HCT116 (cell line): ENCODE results near the gene EGLN3.

Source experiments
- EZH2 ChIP-seq: fragments of 200-600 bp; sonication (generic); IDR thresholded peaks from 2 replicates; pipeline ENCODE4 v1.6.1; 2017; ENCODE audit warnings: antibody characterized with exemption, mixed run types
- SIN3A ChIP-seq: IDR thresholded peaks from 2 replicates; pipeline ENCODE4 v1.6.1; 2012; ENCODE audit warnings: low read depth
- SP1 ChIP-seq: IDR thresholded peaks from 2 replicates; pipeline ENCODE4 v1.6.1; 2012; ENCODE audit warnings: low read depth
- TF ChIP-seq, protein P1 (sequence below): IDR thresholded peaks from 2 replicates; pipeline ENCODE4 v1.6.1; 2012
- TF ChIP-seq, protein P2 (sequence below), 3 experiments: fragments of 200-600 bp in 1 of 3; sonication (generic) in 1 of 3; IDR thresholded peaks in 2 of 3; conservative IDR thresholded peaks in 1 of 3; 2 replicates each; pipeline ENCODE4 v1.5.1; 2012 to 2017; ENCODE audit warnings: low read depth in 2 of 3, low read length in 2 of 3, antibody characterized with exemption in 1 of 3, borderline replicate concordance in 1 of 3, control low read depth in 1 of 3, mild to moderate bottlenecking in 1 of 3, mixed read lengths in 1 of 3, mixed run types in 1 of 3, moderate library complexity in 1 of 3; ENCODE audit not compliant: insufficient read depth in 1 of 3
- TF ChIP-seq, protein P3 (sequence below): IDR thresholded peaks from 2 replicates; pipeline ENCODE4 v1.6.1; 2012; ENCODE audit warnings: low read depth

DNA sequence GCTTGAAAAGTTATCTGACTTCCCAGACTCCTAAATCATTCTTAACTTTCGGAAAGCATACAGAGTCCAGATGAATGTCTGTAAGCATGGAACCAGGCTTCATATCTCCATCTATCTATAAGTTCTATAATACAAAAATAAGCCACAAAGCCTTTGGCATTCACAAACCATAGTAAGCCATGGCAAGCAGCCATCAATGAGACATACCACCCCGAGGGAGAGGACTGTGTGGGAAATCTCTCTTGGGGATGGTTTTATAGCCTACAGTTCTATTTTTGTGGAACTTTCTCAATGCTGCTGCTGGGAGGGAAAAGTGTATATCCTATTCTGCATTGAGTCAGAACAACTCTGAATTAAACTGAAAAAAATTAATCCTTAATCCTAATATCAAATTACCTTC lies 20.4 kb downstream of the EGLN3 start:
- TF ChIP-seq, protein P1, sequence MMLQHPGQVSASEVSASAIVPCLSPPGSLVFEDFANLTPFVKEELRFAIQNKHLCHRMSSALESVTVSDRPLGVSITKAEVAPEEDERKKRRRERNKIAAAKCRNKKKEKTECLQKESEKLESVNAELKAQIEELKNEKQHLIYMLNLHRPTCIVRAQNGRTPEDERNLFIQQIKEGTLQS: no peak
- TF ChIP-seq, protein P2, sequence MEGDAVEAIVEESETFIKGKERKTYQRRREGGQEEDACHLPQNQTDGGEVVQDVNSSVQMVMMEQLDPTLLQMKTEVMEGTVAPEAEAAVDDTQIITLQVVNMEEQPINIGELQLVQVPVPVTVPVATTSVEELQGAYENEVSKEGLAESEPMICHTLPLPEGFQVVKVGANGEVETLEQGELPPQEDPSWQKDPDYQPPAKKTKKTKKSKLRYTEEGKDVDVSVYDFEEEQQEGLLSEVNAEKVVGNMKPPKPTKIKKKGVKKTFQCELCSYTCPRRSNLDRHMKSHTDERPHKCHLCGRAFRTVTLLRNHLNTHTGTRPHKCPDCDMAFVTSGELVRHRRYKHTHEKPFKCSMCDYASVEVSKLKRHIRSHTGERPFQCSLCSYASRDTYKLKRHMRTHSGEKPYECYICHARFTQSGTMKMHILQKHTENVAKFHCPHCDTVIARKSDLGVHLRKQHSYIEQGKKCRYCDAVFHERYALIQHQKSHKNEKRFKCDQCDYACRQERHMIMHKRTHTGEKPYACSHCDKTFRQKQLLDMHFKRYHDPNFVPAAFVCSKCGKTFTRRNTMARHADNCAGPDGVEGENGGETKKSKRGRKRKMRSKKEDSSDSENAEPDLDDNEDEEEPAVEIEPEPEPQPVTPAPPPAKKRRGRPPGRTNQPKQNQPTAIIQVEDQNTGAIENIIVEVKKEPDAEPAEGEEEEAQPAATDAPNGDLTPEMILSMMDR (IDR thresholded peaks at IDR 0.05 in 2 of 3, conservative IDR thresholded peaks at IDR 0.05 in 1 of 3; ENCODE audit: borderline replicate concordance in 1 of 3, insufficient read depth in 1 of 3, low read depth in 2 of 3, low read length in 2 of 3): no peak
- TF ChIP-seq SP1 (no peak), EZH2 (no peak), SIN3A (no peak)
- TF ChIP-seq, protein P3, sequence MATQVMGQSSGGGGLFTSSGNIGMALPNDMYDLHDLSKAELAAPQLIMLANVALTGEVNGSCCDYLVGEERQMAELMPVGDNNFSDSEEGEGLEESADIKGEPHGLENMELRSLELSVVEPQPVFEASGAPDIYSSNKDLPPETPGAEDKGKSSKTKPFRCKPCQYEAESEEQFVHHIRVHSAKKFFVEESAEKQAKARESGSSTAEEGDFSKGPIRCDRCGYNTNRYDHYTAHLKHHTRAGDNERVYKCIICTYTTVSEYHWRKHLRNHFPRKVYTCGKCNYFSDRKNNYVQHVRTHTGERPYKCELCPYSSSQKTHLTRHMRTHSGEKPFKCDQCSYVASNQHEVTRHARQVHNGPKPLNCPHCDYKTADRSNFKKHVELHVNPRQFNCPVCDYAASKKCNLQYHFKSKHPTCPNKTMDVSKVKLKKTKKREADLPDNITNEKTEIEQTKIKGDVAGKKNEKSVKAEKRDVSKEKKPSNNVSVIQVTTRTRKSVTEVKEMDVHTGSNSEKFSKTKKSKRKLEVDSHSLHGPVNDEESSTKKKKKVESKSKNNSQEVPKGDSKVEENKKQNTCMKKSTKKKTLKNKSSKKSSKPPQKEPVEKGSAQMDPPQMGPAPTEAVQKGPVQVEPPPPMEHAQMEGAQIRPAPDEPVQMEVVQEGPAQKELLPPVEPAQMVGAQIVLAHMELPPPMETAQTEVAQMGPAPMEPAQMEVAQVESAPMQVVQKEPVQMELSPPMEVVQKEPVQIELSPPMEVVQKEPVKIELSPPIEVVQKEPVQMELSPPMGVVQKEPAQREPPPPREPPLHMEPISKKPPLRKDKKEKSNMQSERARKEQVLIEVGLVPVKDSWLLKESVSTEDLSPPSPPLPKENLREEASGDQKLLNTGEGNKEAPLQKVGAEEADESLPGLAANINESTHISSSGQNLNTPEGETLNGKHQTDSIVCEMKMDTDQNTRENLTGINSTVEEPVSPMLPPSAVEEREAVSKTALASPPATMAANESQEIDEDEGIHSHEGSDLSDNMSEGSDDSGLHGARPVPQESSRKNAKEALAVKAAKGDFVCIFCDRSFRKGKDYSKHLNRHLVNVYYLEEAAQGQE: no peak
